IPS-18a (cell line): ENCODE measurements around the gene PEAR1.

ENCODE experiments used
- H3K27ac ChIP-seq: one replicate; pipeline ENCODE4 v1.5.1; 2013; ENCODE audit warnings: low read length
- H3K27me3 ChIP-seq: one replicate; pipeline ENCODE4 v1.6.1; 2013; ENCODE audit warnings: mild to moderate bottlenecking, low read length; ENCODE audit not compliant: control insufficient read depth, insufficient read depth
- H3K36me3 ChIP-seq: one replicate; pipeline ENCODE4 v1.6.1; 2013; ENCODE audit warnings: low read depth, low read length; ENCODE audit not compliant: control insufficient read depth
- H3K4me1 ChIP-seq: one replicate; pipeline ENCODE4 v1.6.1; 2013; ENCODE audit warnings: low read depth, low read length; ENCODE audit not compliant: control insufficient read depth
- H3K4me3 ChIP-seq: one replicate; pipeline ENCODE4 v1.5.1; 2013; ENCODE audit warnings: low read length
- H3K9ac ChIP-seq: one replicate; pipeline ENCODE4 v1.6.1; 2013; ENCODE audit warnings: mild to moderate bottlenecking, low read length, moderate library complexity
- H3K9me3 ChIP-seq: one replicate; pipeline ENCODE4 v1.6.1; 2013; ENCODE audit warnings: low read depth, low read length; ENCODE audit not compliant: control insufficient read depth

Gene PEAR1

DNA sequence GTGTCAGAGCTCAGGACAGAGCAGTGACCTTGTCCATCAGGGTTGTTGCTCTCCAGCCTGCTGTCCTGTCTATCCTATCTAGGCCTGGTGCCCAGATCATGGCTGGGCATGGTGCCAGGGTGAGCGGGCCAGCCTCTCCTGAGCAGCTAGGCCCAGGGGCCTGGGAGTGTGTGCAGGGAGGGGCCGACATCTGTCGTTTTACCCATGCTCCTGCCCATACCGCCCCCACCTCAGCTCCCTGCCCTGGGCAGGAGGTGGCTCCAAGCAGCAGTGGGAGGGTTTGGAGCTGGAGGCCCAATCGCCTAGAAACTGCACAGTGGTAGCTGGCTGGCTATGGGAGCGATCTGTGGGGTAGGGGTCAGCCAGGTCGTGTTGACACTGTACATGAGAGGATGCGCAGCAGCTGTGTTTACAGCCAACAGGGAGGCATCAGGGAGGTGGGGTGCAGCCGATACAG lies 41.1 kb upstream of the PEAR1 start:
- no peaks in the 10 kb centered on the region for H3K9me3 ChIP-seq
- H3K27me3 ChIP-seq, result peaks cover 71% of the 10 kb centered on the region
- H3K9ac ChIP-seq, result no peak overlapping the region
- no peak overlapping the region for H3K4me3 ChIP-seq
- H3K27ac ChIP-seq, result no peak overlapping the region
- no peaks in the 10 kb centered on the region for H3K36me3 ChIP-seq
- peaks cover 5% of the 10 kb centered on the region for H3K4me1 ChIP-seq

DNA sequence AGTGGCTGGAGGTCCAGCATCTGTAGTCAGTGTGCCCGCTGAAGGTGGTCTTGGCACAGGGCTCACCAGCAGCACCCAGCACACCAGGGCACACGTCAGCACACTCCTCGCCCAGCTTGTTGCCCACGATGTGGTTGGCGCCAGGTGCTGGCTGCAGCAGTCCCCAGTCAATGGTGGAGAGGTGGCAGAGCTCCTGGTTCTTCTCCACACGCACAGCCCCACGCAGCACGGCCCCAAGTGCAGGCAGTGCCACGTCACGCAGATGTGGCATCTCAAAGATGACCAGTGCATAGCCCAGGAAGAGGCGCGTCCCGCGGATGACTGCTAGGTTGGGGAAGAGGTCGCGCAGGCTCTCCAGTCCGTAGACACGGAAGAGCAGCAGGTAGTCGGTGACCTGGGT lies 39.8 kb upstream of the PEAR1 start:
- no peak overlapping the region for H3K9ac ChIP-seq
- H3K27me3 ChIP-seq, result peaks cover 71% of the 10 kb centered on the region
- no peak overlapping the region for H3K4me3 ChIP-seq
- no peaks in the 10 kb centered on the region for H3K9me3 ChIP-seq
- no peak overlapping the region for H3K27ac ChIP-seq
- peaks cover 6% of the 10 kb centered on the region for H3K4me1 ChIP-seq
- no peaks in the 10 kb centered on the region for H3K36me3 ChIP-seq

DNA sequence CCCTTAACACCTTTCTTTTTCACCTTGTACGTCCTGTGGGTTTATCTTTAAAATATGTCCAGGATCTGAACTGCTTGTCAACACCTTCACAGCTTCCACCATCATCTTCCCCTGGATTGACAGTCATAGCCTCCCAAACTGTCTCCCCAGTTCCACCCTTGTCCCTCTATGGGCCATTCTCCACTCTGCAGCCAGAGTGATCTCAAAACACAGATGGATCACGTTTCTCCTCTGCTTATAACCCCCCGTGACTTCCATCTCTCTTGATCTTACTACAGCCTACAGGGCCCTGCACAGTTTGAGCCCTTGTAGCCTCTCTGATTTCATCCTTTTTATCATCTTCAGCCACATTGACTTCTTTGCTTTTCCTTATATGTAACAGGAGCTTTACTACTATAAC lies 38.9 kb upstream of the PEAR1 start:
- Histone ChIP-seq H3K36me3 (no peaks in the 10 kb centered on the region), H3K4me1 (peaks cover 6% of the 10 kb centered on the region), H3K4me3 (no peak overlapping the region), H3K27me3 (peaks cover 71% of the 10 kb centered on the region), H3K27ac (no peak overlapping the region), H3K9me3 (no peaks in the 10 kb centered on the region), H3K9ac (no peak overlapping the region)

DNA sequence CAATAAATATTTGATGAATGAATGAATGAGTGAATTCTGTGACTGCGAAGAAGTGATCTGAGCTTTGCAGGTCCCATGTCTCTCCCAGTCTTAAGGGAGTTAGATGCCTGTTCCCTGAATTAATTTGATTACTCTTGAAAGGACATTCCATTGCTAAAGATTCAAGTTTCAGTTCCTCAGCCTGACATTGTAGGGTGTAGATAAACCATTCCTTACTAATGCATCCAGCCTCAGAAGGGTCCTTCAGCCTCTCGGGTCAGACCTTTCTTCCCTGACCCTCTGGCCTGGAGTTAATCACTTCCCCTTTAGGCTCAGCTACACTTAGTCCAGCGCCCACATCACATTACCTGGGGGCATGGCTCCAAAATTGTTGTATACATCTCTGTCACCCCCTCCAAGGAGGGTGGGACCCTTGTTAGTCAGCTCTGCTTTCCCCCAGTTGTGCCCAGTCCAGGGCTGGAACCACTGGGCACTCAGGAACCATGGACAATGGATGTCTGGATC lies 37.2 kb upstream of the PEAR1 start:
- H3K27me3 ChIP-seq, result peaks cover 75% of the 10 kb centered on the region
- H3K9ac ChIP-seq, result no peak overlapping the region
- no peak overlapping the region for H3K4me3 ChIP-seq
- no peak overlapping the region for H3K27ac ChIP-seq
- H3K9me3 ChIP-seq, result no peaks in the 10 kb centered on the region
- peaks cover 6% of the 10 kb centered on the region for H3K4me1 ChIP-seq
- no peaks in the 10 kb centered on the region for H3K36me3 ChIP-seq

DNA sequence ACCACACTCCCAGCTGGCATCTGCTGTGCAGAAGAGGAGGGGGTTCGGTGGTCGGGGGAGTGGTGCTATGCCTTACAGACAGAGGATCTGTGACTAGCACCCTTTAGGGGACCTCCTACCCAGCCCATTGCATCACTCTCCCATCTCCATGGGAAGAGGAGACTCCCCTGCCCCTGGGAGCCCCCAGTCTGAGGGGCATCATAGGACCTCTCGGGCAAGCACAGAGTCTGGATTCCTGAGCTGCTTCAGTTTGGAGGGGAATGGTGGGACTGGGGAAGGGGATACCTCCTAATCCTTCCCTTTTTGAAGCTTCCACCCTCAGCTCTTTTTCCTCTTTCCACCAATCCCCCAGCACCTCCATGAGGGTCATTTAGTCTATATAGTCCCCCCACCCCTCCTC lies 36.0 kb upstream of the PEAR1 start:
- H3K27ac ChIP-seq, result no peak overlapping the region
- peaks cover 83% of the 10 kb centered on the region for H3K27me3 ChIP-seq
- H3K4me1 ChIP-seq, result peaks cover 6% of the 10 kb centered on the region
- H3K4me3 ChIP-seq, result no peak overlapping the region
- H3K36me3 ChIP-seq, result no peaks in the 10 kb centered on the region
- no peak overlapping the region for H3K9ac ChIP-seq
- H3K9me3 ChIP-seq, result no peaks in the 10 kb centered on the region

DNA sequence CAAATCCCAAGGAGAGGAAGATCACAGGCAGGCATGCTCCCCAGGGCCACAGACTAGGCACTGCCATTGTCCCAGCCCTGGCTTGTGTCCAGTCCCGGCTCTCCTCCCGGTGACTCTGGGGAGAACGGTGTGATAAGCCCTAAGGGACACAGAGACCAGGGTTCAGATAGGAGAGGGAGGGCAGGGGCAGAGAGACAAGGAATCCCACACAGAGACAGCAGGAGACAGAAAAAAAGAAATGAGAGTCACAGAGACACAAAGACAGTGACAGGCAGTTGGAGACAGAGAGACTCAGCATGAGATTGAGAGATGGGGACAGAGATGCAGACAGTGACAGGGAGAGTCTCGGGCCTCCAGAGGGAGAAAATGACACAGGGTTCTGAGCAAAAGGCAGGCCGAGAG lies 35.0 kb upstream of the PEAR1 start:
- H3K9me3 ChIP-seq, result no peaks in the 10 kb centered on the region

DNA sequence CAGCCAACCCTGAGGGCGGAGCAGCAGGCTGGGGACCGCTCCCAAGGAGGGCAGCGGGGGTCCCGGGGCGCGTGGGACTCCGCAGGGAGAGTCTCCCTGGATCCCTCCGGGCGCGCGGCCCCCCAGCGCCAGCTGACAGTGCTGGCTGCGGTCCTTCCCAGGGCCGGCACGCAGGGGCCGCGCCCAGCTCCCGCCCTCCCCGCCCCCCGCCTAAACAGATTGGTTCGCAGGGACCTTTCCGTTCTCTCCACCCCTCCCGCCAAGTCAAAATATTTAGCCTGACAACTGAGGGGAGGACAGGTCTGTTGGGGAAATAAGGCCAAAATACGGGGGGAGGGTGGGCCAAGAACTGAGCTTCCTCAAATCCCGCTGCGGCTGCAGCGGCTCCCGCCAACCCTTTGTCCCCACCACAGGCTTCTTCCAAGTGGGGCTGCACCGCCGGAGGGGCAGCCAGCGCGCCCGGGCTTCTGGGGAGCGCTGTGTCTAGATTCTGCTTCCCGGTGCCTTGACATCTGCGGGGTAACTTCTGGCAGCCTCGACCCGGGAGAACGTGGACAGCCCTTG lies 34.5 kb upstream of the PEAR1 start, which contains the start of gene INSRR:
INSRR (minus strand) TSS at position 159 of the 564 bp plus-strand sequence. CDS start 496 bp downstream, outside the sequence.
- Histone ChIP-seq H3K36me3 (no peaks in the 10 kb centered on the region), H3K4me1 (peaks cover 6% of the 10 kb centered on the region), H3K9ac (no peak within 1 kb of the TSS), H3K27me3 (peaks cover 89% of the 10 kb centered on the region), H3K27ac (no peak within 1 kb of the TSS), H3K4me3 (peak within 1 kb of the TSS; percentile 49), H3K9me3 (no peaks in the 10 kb centered on the region)

More for the DNA sequence above, 35.0 kb upstream of the PEAR1 start:
- Histone ChIP-seq H3K9ac (no peak overlapping the region), H3K27ac (no peak overlapping the region), H3K27me3 (peaks cover 88% of the 10 kb centered on the region), H3K4me1 (peaks cover 6% of the 10 kb centered on the region), H3K4me3 (peak overlapping the region; percentile 49), H3K36me3 (no peaks in the 10 kb centered on the region)

DNA sequence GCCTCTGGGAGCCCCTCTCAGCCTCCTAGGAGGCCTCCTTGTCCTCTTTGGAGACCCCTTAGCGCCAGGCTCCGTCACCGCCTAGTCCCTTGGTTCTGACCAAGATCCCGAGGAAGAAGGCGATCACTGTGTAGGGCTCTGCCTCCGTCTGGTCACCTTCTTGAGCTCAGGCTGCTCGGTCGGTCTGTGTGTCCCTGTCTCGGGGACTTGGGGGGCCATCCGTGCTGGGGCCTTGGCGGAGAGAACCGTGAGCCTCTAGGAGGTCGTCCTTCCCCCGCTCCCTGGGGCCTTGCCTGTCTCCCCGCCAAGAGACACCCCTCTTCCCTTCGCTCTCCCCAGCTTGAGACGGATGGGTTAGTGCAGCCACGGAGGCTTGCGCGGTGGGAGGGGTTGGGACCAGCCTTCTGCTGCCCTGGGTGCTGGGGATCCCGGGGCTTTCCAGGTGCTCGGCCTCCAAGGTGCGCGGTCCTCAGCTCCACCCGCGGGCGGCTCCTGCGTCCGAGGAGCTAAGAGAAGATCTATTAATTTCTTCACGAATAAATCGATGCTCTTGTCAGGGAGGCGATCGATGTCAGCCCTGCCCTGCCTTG lies 33.9 kb upstream of the PEAR1 start:
- Histone ChIP-seq H3K27me3 (peaks cover 87% of the 10 kb centered on the region), H3K4me1 (peaks cover 6% of the 10 kb centered on the region), H3K4me3 (peak overlapping the region; percentile 49), H3K27ac (no peak overlapping the region), H3K9me3 (no peaks in the 10 kb centered on the region), H3K9ac (no peak overlapping the region), H3K36me3 (no peaks in the 10 kb centered on the region)

DNA sequence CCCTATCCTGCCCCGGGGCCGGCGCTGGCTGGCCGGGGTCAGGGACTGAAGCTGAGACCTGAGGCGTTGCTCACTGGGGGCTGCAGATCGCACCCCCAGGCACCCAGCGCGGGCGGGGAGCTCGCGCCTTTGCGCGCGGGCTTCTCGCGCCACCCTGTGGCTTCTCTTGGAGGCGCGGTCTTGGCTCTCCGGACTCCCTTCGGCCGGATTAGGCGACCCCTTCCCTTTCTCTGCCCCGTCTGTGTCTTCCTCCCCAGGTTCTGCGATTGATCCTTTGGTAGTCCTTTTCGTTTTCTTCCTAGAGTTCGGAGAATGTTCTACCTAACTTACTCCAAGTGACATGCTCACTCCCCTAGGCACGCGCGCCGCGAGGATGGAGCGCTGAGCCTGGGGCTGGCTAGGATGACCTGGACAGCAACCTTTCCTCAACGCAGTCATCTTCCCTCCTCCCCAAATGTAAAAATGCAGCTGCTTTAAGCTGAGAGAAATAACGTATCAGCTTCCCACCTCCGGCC lies 33.3 kb upstream of the PEAR1 start:
- H3K27me3 ChIP-seq, result peaks cover 84% of the 10 kb centered on the region
- H3K4me1 ChIP-seq, result peaks cover 6% of the 10 kb centered on the region
- H3K9me3 ChIP-seq, result no peaks in the 10 kb centered on the region
- H3K36me3 ChIP-seq, result no peaks in the 10 kb centered on the region
- no peak overlapping the region for H3K27ac ChIP-seq
- H3K4me3 ChIP-seq, result peak overlapping the region; percentile 49
- H3K9ac ChIP-seq, result no peak overlapping the region

DNA sequence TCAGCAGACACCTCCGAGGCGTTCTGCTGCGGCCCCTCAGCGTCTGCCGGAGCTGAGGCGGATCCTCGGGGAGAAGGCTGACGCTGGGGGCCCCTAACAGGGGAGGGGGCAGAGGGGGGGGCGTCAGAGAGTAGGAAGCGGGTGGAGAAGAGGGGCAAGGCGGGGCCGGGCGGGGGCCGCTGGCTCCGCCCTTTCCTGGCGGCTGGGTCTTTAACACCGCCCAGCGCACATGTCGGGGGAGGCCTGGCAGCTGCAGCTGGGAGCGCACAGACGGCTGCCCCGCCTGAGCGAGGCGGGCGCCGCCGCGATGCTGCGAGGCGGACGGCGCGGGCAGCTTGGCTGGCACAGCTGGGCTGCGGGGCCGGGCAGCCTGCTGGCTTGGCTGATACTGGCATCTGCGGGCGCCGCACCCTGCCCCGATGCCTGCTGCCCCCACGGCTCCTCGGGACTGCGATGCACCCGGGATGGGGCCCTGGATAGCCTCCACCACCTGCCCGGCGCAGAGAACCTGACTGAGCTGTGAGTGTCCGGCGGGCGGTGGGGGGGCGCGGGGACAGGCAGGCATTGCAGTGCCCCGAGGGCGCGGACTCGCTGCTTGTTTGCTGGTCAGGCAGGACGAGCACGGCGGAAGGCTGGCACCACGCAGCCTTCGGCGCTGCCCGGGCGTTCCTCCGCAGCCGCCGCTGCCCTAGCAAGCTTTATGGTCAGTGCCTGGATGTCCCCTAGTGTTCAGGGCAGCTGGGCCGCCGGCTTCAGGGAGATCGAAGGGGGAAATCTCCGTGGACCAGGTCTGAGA lies 32.7 kb upstream of the PEAR1 start, which contains the start of gene NTRK1:
NTRK1 (plus strand) TSS at position 238 of the 796 bp plus-strand sequence; CDS start at position 308, 70 bp downstream.
- peak within 1 kb of the TSS; percentile 49 for H3K4me3 ChIP-seq
- no peaks in the 10 kb centered on the region for H3K36me3 ChIP-seq
- peaks cover 84% of the 10 kb centered on the region for H3K27me3 ChIP-seq
- H3K9me3 ChIP-seq, result no peaks in the 10 kb centered on the region
- H3K9ac ChIP-seq, result no peak within 1 kb of the TSS
- peaks cover 6% of the 10 kb centered on the region for H3K4me1 ChIP-seq
- H3K27ac ChIP-seq, result no peak within 1 kb of the TSS

DNA sequence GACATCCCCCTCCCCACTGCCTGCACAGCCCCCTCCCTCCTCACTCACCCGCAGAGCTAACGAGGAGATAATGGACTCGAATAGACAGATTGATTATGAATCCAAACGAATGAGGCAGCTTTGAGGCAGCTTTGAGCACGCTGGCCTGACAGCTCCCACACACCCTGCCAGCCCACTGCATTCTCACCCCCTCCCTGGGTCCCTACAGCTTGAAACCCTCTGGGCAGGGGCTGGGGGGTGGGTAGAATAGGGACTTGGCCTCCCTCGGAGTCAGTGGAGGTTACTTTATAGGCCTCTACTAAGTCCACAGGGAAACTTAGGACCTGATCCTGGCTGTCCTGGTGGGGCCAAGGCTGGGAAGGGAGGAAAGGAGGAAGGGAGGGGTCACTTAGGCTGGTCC lies 30.9 kb upstream of the PEAR1 start:
- Histone ChIP-seq H3K27ac (no peak overlapping the region), H3K9ac (no peak overlapping the region), H3K27me3 (peaks cover 68% of the 10 kb centered on the region), H3K4me1 (peaks cover 11% of the 10 kb centered on the region), H3K36me3 (no peaks in the 10 kb centered on the region), H3K9me3 (no peaks in the 10 kb centered on the region), H3K4me3 (no peak overlapping the region)
